A673 (cell line): ENCODE results near the gene BDNF.

Experiments used
- CTCF ChIP-seq: fragments of 300-800, 200-600 bp; sonication (generic); conservative IDR thresholded peaks from 2 replicates; pipeline ENCODE4 v1.5.1; 2017; ENCODE audit warnings: low read depth, mild to moderate bottlenecking, antibody characterized with exemption, low read length, moderate library complexity, mixed read lengths
- EZH2 ChIP-seq: fragments of 200-600 bp; sonication (generic); IDR thresholded peaks from 2 replicates; pipeline ENCODE4 v1.6.1; 2017; ENCODE audit warnings: borderline replicate concordance, low read depth, mild to moderate bottlenecking, mixed read lengths, antibody characterized with exemption, low read length; ENCODE audit not compliant: poor library complexity, severe bottlenecking

- TF ChIP-seq CTCF (no peak), EZH2 (peak; percentile 80)
Observed at GRCh38 chr11:27702811-27703210, 2.6 kb upstream of the BDNF start.
